HepG2 (cell line): Measurements from ENCODE around the gene CCDC87. TPM values are rescaled to one million over a fixed set of nuclear protein-coding genes. Genes with fewer than 3 reads are reported as not detected.

Experiments used
- ELF4 ChIP-seq: sonication (generic); formaldehyde crosslinking; IDR thresholded peaks from 2 replicates; pipeline ENCODE4 v1.5.0; 2020; ENCODE audit warnings: missing genetic modification reagents, mild to moderate bottlenecking, moderate library complexity, borderline replicate concordance
- FOXM1 ChIP-seq: sonication (generic); formaldehyde crosslinking; IDR thresholded peaks from 2 replicates; pipeline ENCODE4 v1.5.0; 2020; ENCODE audit warnings: missing genetic modification reagents
- GATAD2A ChIP-seq: IDR thresholded peaks from 2 replicates; pipeline ENCODE4 v1.6.1; 2016
- GZF1 ChIP-seq: sonication (generic); formaldehyde crosslinking; IDR thresholded peaks from 2 replicates; pipeline ENCODE4 v1.5.1; 2020; ENCODE audit warnings: mild to moderate bottlenecking, missing genetic modification reagents
- HOXA7 ChIP-seq: sonication (generic); formaldehyde crosslinking; IDR thresholded peaks from 2 replicates; pipeline ENCODE4 v1.8.1; 2022; ENCODE audit warnings: mild to moderate bottlenecking, missing genetic modification reagents, moderate library complexity
- NFE2L2 ChIP-seq: fragments of 150-350 bp; IDR thresholded peaks from 2 replicates; pipeline ENCODE4 v1.6.1; 2014; ENCODE audit warnings: low read length
- NKX3-1 ChIP-seq: sonication (generic); formaldehyde crosslinking; IDR thresholded peaks from 2 replicates; pipeline ENCODE4 v1.5.0; 2020; ENCODE audit warnings: missing genetic modification reagents
- NRL ChIP-seq: sonication (generic); formaldehyde crosslinking; IDR thresholded peaks from 2 replicates; pipeline ENCODE4 v1.5.0; 2020; ENCODE audit warnings: missing genetic modification reagents, mild to moderate bottlenecking, moderate library complexity, borderline replicate concordance
- PHB2 ChIP-seq: fragments of 450-650 bp; IDR thresholded peaks from 2 replicates; pipeline ENCODE4 v1.6.1; 2018; ENCODE audit not compliant: partially characterized antibody
- ZNF24 ChIP-seq: fragments of 450-650 bp; IDR thresholded peaks from 2 replicates; pipeline ENCODE4 v1.6.1; 2017; ENCODE audit warnings: antibody characterized with exemption, mild to moderate bottlenecking
- ZNF367 ChIP-seq: sonication (generic); formaldehyde crosslinking; IDR thresholded peaks from 2 replicates; pipeline ENCODE4 v1.4.0; 2020; ENCODE audit warnings: missing genetic modification reagents, borderline replicate concordance
- ZNF644 ChIP-seq: IDR thresholded peaks from 2 replicates; pipeline ENCODE4 v1.6.1; 2016; ENCODE audit warnings: low read depth
- ZNF766 ChIP-seq: sonication (generic); formaldehyde crosslinking; IDR thresholded peaks from 2 replicates; pipeline ENCODE4 v1.5.0; 2020; ENCODE audit warnings: missing genetic modification reagents, borderline replicate concordance
- polyA plus RNA-seq, 8 experiments: library from polyadenylated mRNA; depleted of rRNA in 3 of 8; stranded (reverse) in 7 of 8; unstranded in 1 of 8; fragments of >200 nt; fragmentation: Illumina TruSeq in 4 of 8; extraction: Trizol in 4 of 8; gene quantifications; 2 replicates each; pipeline versions ENCODE4 v1.2.1 to v1.2.3, GENCODE V29; 2011 to 2016; ENCODE audit warnings: low read depth in 4 of 8, missing spikeins in 1 of 8, mixed read lengths in 1 of 8; ENCODE audit not compliant: insufficient read depth in 1 of 8
- total RNA-seq, 5 experiments: library from RNA; depleted of rRNA; stranded (reverse); fragments of >200 nt; fragmentation: Illumina TruSeq; extraction: Trizol; gene quantifications; 2 replicates each; pipeline ENCODE4 v1.2.3, GENCODE V29; 2016; ENCODE audit warnings: low read depth in 1 of 5
- TF ChIP-seq, protein P1 (sequence below): sonication (generic); formaldehyde crosslinking; conservative IDR thresholded peaks from 2 replicates; pipeline ENCODE4 v1.8.0; 2022; ENCODE audit warnings: missing genetic modification reagents
- TF ChIP-seq, protein P2 (sequence below): fragments of 450-650 bp; IDR thresholded peaks from 2 replicates; pipeline ENCODE4 v1.6.1; 2017
- TF ChIP-seq, protein P3 (sequence below): sonication (generic); formaldehyde crosslinking; IDR thresholded peaks from 2 replicates; pipeline ENCODE4 v1.5.0; 2020; ENCODE audit warnings: mild to moderate bottlenecking, missing genetic modification reagents
- TF ChIP-seq, protein P4 (sequence below): sonication (generic); formaldehyde crosslinking; conservative IDR thresholded peaks from 2 replicates; pipeline ENCODE4 v1.8.0; 2022; ENCODE audit warnings: low read depth, missing genetic modification reagents
- TF ChIP-seq, protein P5 (sequence below): sonication (generic); formaldehyde crosslinking; IDR thresholded peaks from 2 replicates; pipeline ENCODE4 v1.5.0; 2020; ENCODE audit warnings: missing genetic modification reagents
- TF ChIP-seq, protein P6 (sequence below): fragments of 450-650 bp; IDR thresholded peaks from 2 replicates; pipeline ENCODE4 v1.6.1; 2016

CCDC87 gene
- total and polyA plus RNA-seq, 2 of the 13 experiments (the other 11 are each of a cell fraction or from before 2014, with no cell fraction given): 0.05 to 0.42 TPM

DNA sequence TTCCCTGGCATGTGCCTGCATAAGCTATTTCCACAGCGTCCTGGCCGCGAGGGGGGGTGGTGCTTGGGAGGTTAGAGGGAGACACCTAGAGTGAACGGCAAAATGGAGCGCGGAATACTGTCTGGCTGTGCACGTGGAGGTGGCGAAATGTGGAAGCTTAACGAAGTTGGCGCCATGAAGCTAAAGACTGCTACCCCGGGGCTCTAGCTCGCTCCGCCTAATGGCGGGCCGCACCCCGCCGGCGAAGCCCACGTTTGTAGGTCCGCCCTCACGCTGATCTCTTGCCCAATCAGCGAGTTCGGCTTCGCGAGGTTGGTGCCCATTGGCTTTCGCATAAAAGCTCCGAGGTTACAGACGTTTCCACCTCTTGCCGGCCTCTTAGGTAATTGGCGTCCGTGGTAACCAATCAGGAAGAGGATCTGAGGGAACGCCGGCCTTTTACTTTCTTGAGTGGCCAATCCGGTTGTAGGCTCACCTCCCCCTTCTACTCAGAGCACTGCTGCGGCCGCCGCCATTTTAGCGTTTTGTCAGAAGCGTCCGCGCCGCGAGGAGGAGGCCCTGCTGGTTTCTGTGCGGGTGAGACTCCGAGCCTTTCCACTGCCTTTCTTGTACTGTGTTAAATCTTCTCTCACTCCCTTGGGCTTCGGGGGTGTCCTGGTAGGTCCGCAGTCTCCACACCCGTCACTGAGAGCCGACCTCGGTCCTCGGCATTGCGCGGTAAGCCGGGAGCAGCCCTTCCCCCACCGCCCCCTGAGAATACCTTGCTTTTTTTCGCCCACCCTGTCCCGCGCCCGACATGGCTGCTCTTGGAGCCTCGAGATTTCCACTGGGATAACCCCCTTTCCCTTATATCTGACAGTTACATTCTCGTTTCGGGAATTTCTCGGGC, 45.6 kb upstream of the CCDC87 start, which contains the start of gene RBM4 (continued):
- TF ChIP-seq, protein P1, sequence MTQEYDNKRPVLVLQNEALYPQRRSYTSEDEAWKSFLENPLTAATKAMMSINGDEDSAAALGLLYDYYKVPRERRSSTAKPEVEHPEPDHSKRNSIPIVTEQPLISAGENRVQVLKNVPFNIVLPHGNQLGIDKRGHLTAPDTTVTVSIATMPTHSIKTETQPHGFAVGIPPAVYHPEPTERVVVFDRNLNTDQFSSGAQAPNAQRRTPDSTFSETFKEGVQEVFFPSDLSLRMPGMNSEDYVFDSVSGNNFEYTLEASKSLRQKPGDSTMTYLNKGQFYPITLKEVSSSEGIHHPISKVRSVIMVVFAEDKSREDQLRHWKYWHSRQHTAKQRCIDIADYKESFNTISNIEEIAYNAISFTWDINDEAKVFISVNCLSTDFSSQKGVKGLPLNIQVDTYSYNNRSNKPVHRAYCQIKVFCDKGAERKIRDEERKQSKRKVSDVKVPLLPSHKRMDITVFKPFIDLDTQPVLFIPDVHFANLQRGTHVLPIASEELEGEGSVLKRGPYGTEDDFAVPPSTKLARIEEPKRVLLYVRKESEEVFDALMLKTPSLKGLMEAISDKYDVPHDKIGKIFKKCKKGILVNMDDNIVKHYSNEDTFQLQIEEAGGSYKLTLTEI: no peak
- TF ChIP-seq GZF1 (CRISPR knock-in tag): no peak; the same call in 1 of the 2 replicates
- TF ChIP-seq GATAD2A: no peak
- no peak for TF ChIP-seq ZNF766 (CRISPR knock-in tag)
- no peak for TF ChIP-seq PHB2
- TF ChIP-seq, protein P2, sequence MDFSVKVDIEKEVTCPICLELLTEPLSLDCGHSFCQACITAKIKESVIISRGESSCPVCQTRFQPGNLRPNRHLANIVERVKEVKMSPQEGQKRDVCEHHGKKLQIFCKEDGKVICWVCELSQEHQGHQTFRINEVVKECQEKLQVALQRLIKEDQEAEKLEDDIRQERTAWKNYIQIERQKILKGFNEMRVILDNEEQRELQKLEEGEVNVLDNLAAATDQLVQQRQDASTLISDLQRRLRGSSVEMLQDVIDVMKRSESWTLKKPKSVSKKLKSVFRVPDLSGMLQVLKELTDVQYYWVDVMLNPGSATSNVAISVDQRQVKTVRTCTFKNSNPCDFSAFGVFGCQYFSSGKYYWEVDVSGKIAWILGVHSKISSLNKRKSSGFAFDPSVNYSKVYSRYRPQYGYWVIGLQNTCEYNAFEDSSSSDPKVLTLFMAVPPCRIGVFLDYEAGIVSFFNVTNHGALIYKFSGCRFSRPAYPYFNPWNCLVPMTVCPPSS: no peak
- no peak for TF ChIP-seq ZNF24
- no peak for TF ChIP-seq NKX3-1
- TF ChIP-seq ZNF367 (CRISPR knock-in tag): no peak
- TF ChIP-seq ELF4 (CRISPR knock-in tag): no peak
- TF ChIP-seq, protein P3, sequence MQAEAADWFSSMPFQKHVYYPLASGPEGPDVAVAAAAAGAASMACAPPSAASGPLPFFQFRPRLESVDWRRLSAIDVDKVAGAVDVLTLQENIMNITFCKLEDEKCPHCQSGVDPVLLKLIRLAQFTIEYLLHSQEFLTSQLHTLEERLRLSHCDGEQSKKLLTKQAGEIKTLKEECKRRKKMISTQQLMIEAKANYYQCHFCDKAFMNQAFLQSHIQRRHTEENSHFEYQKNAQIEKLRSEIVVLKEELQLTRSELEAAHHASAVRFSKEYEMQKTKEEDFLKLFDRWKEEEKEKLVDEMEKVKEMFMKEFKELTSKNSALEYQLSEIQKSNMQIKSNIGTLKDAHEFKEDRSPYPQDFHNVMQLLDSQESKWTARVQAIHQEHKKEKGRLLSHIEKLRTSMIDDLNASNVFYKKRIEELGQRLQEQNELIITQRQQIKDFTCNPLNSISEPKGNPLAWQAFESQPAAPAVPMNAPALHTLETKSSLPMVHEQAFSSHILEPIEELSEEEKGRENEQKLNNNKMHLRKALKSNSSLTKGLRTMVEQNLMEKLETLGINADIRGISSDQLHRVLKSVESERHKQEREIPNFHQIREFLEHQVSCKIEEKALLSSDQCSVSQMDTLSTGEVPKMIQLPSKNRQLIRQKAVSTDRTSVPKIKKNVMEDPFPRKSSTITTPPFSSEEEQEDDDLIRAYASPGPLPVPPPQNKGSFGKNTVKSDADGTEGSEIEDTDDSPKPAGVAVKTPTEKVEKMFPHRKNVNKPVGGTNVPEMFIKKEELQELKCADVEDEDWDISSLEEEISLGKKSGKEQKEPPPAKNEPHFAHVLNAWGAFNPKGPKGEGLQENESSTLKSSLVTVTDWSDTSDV (CRISPR knock-in tag): no peak
- TF ChIP-seq, protein P4, sequence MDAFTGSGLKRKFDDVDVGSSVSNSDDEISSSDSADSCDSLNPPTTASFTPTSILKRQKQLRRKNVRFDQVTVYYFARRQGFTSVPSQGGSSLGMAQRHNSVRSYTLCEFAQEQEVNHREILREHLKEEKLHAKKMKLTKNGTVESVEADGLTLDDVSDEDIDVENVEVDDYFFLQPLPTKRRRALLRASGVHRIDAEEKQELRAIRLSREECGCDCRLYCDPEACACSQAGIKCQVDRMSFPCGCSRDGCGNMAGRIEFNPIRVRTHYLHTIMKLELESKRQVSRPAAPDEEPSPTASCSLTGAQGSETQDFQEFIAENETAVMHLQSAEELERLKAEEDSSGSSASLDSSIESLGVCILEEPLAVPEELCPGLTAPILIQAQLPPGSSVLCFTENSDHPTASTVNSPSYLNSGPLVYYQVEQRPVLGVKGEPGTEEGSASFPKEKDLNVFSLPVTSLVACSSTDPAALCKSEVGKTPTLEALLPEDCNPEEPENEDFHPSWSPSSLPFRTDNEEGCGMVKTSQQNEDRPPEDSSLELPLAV (CRISPR knock-in tag): no peak
- TF ChIP-seq, protein P5, sequence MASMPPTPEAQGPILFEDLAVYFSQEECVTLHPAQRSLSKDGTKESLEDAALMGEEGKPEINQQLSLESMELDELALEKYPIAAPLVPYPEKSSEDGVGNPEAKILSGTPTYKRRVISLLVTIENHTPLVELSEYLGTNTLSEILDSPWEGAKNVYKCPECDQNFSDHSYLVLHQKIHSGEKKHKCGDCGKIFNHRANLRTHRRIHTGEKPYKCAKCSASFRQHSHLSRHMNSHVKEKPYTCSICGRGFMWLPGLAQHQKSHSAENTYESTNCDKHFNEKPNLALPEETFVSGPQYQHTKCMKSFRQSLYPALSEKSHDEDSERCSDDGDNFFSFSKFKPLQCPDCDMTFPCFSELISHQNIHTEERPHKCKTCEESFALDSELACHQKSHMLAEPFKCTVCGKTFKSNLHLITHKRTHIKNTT (CRISPR knock-in tag): no peak
- TF ChIP-seq ZNF644: no peak
- TF ChIP-seq FOXM1 (CRISPR knock-in tag): no peak
- TF ChIP-seq, protein P6, sequence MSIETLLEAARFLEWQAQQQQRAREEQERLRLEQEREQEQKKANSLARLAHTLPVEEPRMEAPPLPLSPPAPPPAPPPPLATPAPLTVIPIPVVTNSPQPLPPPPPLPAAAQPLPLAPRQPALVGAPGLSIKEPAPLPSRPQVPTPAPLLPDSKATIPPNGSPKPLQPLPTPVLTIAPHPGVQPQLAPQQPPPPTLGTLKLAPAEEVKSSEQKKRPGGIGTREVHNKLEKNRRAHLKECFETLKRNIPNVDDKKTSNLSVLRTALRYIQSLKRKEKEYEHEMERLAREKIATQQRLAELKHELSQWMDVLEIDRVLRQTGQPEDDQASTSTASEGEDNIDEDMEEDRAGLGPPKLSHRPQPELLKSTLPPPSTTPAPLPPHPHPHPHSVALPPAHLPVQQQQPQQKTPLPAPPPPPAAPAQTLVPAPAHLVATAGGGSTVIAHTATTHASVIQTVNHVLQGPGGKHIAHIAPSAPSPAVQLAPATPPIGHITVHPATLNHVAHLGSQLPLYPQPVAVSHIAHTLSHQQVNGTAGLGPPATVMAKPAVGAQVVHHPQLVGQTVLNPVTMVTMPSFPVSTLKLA: no peak
- no peak for TF ChIP-seq NFE2L2
- TF ChIP-seq HOXA7: no peak
- peak; percentile 54; the same call in 1 of the 2 replicates for TF ChIP-seq NRL
